ENCODE results near the gene LILRB2.

LILRB2 gene

GRCh38 chr19:54271106-54271505, 9.8 kb downstream of the LILRB2 start:
- Histone ChIP-seq H3K36me3 (ENCODE audit: control insufficient read depth in 1 of 2, insufficient read depth in 2 of 2, low read depth in 1 of 2, low read length in 2 of 2) (no peaks in the 10 kb centered on the region), H3K4me3 (ENCODE audit: insufficient read depth in 1 of 2, low read depth in 1 of 2, low read length in 2 of 2) (no peak overlapping the region), H2AK5ac (ENCODE audit: low read length, severe bottlenecking) (no peak overlapping the region), H3K27ac (ENCODE audit: low read length, poor library complexity, severe bottlenecking) (no peak overlapping the region), H2AFZ (ENCODE audit: low read depth, low read length) (no peak overlapping the region), H2BK12ac (ENCODE audit: low read length in 2 of 2) (no peak overlapping the region), H4K8ac (ENCODE audit: low read length) (no peak overlapping the region), H3K9ac (ENCODE audit: low read length) (no peak overlapping the region), H3K4me2 (ENCODE audit: low read length, poor library complexity, severe bottlenecking) (no peak overlapping the region), H4K91ac (ENCODE audit: low read length) (no peak overlapping the region), H2BK15ac (ENCODE audit: low read depth, poor library complexity, severe bottlenecking) (no peak overlapping the region), H3K27me3 (ENCODE audit: control insufficient read depth in 1 of 2, insufficient read depth in 1 of 2, low read length in 2 of 2) (peaks cover 0 to 24% of the 10 kb centered on the region in 2 experiments), H3K23ac (ENCODE audit: low read length in 2 of 2) (no peak overlapping the region), H3K4ac (ENCODE audit: low read depth in 1 of 2, low read length in 2 of 2) (no peak overlapping the region), H3K18ac (ENCODE audit: low read depth in 1 of 2, low read length in 2 of 2) (no peak overlapping the region), H3K4me1 (ENCODE audit: control insufficient read depth, insufficient read depth, low read depth, low read length) (no peaks in the 10 kb centered on the region), H2BK5ac (ENCODE audit: low read depth, low read length, poor library complexity, severe bottlenecking) (no peak overlapping the region), H3K79me1 (replicated peaks; ENCODE audit: low read length, poor library complexity, severe bottlenecking) (no peaks in the 10 kb centered on the region), H3K9me3 (ENCODE audit: control insufficient read depth, low read length) (no peaks in the 10 kb centered on the region), H3K14ac (ENCODE audit: low read length in 2 of 2) (no peak overlapping the region), H2BK120ac (ENCODE audit: low read depth, low read length) (no peak overlapping the region)
- 85% methylated on average over 8 of the region's 8 CpGs for WGBS
- DNase-seq: no peak

DNA sequence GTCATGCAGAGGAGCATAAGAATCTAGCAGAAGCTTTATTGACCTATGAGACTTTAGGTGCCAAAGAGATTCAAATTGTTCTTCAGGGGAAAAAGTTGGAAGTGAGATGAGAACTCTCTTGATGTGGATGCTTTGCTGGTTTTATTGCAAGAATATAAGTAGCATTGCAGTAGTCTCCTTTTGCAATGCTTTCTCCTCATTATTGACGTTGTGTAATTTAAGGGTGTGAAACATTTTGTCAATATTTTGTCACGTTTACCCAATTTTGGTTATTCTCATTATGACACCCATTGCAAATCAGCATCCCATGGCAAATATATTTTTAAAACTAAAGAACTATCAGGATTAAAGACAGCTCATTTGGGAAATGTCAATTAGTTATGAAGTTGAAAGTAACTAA, 12.0 kb downstream of the LILRB2 start:
- no peak overlapping the region for H3K4ac ChIP-seq (ENCODE audit: low read depth in 1 of 2, low read length in 2 of 2)
- H3K4me1 ChIP-seq (ENCODE audit: control insufficient read depth, insufficient read depth, low read depth, low read length): no peaks in the 10 kb centered on the region
- no peak overlapping the region for H3K23ac ChIP-seq (ENCODE audit: low read length in 2 of 2)
- no peak overlapping the region for H3K14ac ChIP-seq (ENCODE audit: low read length in 2 of 2)
- peaks cover 0 to 19% of the 10 kb centered on the region in 2 experiments for H3K27me3 ChIP-seq (ENCODE audit: control insufficient read depth in 1 of 2, insufficient read depth in 1 of 2, low read length in 2 of 2)
- no peak overlapping the region for H2BK15ac ChIP-seq (ENCODE audit: low read depth, poor library complexity, severe bottlenecking)
- no peaks in the 10 kb centered on the region for H3K9me3 ChIP-seq (ENCODE audit: control insufficient read depth, low read length)
- no peak overlapping the region for H3K27ac ChIP-seq (ENCODE audit: low read length, poor library complexity, severe bottlenecking)
- no peak overlapping the region for H3K18ac ChIP-seq (ENCODE audit: low read depth in 1 of 2, low read length in 2 of 2)
- 17% methylated on average over 1 of the region's 2 CpGs for WGBS
- H2AFZ ChIP-seq (ENCODE audit: low read depth, low read length): no peak overlapping the region
- no peak overlapping the region for H3K4me3 ChIP-seq (ENCODE audit: insufficient read depth in 1 of 2, low read depth in 1 of 2, low read length in 2 of 2)
- no peak overlapping the region for H2AK5ac ChIP-seq (ENCODE audit: low read length, severe bottlenecking)
- H3K79me1 ChIP-seq (replicated peaks; ENCODE audit: low read length, poor library complexity, severe bottlenecking): no peaks in the 10 kb centered on the region
- no peak overlapping the region for H3K4me2 ChIP-seq (ENCODE audit: low read length, poor library complexity, severe bottlenecking)
- DNase-seq: no peak
- no peak overlapping the region for H3K9ac ChIP-seq (ENCODE audit: low read length)
- no peak overlapping the region for H2BK12ac ChIP-seq (ENCODE audit: low read length in 2 of 2)
- H4K8ac ChIP-seq (ENCODE audit: low read length): no peak overlapping the region
- no peak overlapping the region for H2BK120ac ChIP-seq (ENCODE audit: low read depth, low read length)
- H3K36me3 ChIP-seq (ENCODE audit: control insufficient read depth in 1 of 2, insufficient read depth in 2 of 2, low read depth in 1 of 2, low read length in 2 of 2): no peaks in the 10 kb centered on the region
- no peak overlapping the region for H4K91ac ChIP-seq (ENCODE audit: low read length)
- H2BK5ac ChIP-seq (ENCODE audit: low read depth, low read length, poor library complexity, severe bottlenecking): no peak overlapping the region

DNA sequence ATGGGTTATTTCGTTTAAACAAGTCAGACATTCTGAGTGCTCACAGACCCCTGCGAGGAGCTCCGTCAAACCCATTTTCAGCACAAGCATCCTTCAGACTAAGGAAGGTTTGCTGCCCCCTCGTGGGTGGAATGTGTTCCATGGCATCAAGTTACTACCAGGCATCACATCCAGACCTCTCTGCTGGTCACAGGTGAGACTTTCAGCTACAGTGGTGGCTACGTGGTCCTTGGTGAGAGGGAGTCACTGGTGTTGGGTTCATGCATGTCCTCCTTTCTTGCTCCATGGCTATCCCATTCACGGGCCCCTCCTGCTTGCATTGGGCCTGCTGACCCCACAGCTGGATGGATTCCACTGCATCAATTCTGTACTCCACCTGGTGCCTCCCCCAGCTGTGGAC, 14.8 kb downstream of the LILRB2 start:
- peak; percentile 52 for DNase-seq
- Histone ChIP-seq H2AFZ (ENCODE audit: low read depth, low read length) (no peak overlapping the region), H2BK5ac (ENCODE audit: low read depth, low read length, poor library complexity, severe bottlenecking) (no peak overlapping the region), H4K8ac (ENCODE audit: low read length) (no peak overlapping the region), H2BK15ac (ENCODE audit: low read depth, poor library complexity, severe bottlenecking) (no peak overlapping the region), H3K4me3 (ENCODE audit: insufficient read depth in 1 of 2, low read depth in 1 of 2, low read length in 2 of 2) (no peak overlapping the region), H4K91ac (ENCODE audit: low read length) (no peak overlapping the region), H2BK120ac (ENCODE audit: low read depth, low read length) (no peak overlapping the region), H3K23ac (ENCODE audit: low read length in 2 of 2) (no peak overlapping the region), H3K4me1 (ENCODE audit: control insufficient read depth, insufficient read depth, low read depth, low read length) (no peaks in the 10 kb centered on the region), H3K9me3 (ENCODE audit: control insufficient read depth, low read length) (no peaks in the 10 kb centered on the region), H2AK5ac (ENCODE audit: low read length, severe bottlenecking) (no peak overlapping the region), H3K4me2 (ENCODE audit: low read length, poor library complexity, severe bottlenecking) (no peak overlapping the region), H3K14ac (ENCODE audit: low read length in 2 of 2) (no peak overlapping the region), H3K9ac (ENCODE audit: low read length) (no peak overlapping the region), H3K27ac (ENCODE audit: low read length, poor library complexity, severe bottlenecking) (no peak overlapping the region), H3K27me3 (ENCODE audit: control insufficient read depth in 1 of 2, insufficient read depth in 1 of 2, low read length in 2 of 2) (peaks cover 0 to 12% of the 10 kb centered on the region in 2 experiments), H2BK12ac (ENCODE audit: low read length in 2 of 2) (no peak overlapping the region), H3K36me3 (ENCODE audit: control insufficient read depth in 1 of 2, insufficient read depth in 2 of 2, low read depth in 1 of 2, low read length in 2 of 2) (no peaks in the 10 kb centered on the region), H3K18ac (ENCODE audit: low read depth in 1 of 2, low read length in 2 of 2) (no peak overlapping the region), H3K4ac (ENCODE audit: low read depth in 1 of 2, low read length in 2 of 2) (no peak overlapping the region), H3K79me1 (replicated peaks; ENCODE audit: low read length, poor library complexity, severe bottlenecking) (no peaks in the 10 kb centered on the region)
- WGBS: 2% methylated on average over 6 of the region's 6 CpGs

- 52% methylated on average over 2 of the region's 2 CpGs for WGBS
- no peak overlapping the region for H3K9ac ChIP-seq (ENCODE audit: low read length)
These were observed 18.4 kb downstream of the LILRB2 start for GRCh38 chr19:54262470-54262869.

More at GRCh38 chr19:54262470-54262869, 18.4 kb downstream of the LILRB2 start:
- H4K8ac ChIP-seq (ENCODE audit: low read length): no peak overlapping the region
- no peak overlapping the region for H3K4me2 ChIP-seq (ENCODE audit: low read length, poor library complexity, severe bottlenecking)
- no peak overlapping the region for H2BK120ac ChIP-seq (ENCODE audit: low read depth, low read length)
- H3K23ac ChIP-seq (ENCODE audit: low read length in 2 of 2): no peak overlapping the region
- no peak overlapping the region for H2BK5ac ChIP-seq (ENCODE audit: low read depth, low read length, poor library complexity, severe bottlenecking)
- no peak overlapping the region for H3K4ac ChIP-seq (ENCODE audit: low read depth in 1 of 2, low read length in 2 of 2)
- H3K27ac ChIP-seq (ENCODE audit: low read length, poor library complexity, severe bottlenecking): no peak overlapping the region
- no peak overlapping the region for H3K4me3 ChIP-seq (ENCODE audit: insufficient read depth in 1 of 2, low read depth in 1 of 2, low read length in 2 of 2)
- H2AFZ ChIP-seq (ENCODE audit: low read depth, low read length): no peak overlapping the region
- H3K18ac ChIP-seq (ENCODE audit: low read depth in 1 of 2, low read length in 2 of 2): no peak overlapping the region
- no peaks in the 10 kb centered on the region for H3K9me3 ChIP-seq (ENCODE audit: control insufficient read depth, low read length)
- no peak overlapping the region for H2BK15ac ChIP-seq (ENCODE audit: low read depth, poor library complexity, severe bottlenecking)
- H4K91ac ChIP-seq (ENCODE audit: low read length): no peak overlapping the region
- no peak overlapping the region for H2BK12ac ChIP-seq (ENCODE audit: low read length in 2 of 2)
- no peak overlapping the region for H2AK5ac ChIP-seq (ENCODE audit: low read length, severe bottlenecking)
- H3K27me3 ChIP-seq (ENCODE audit: control insufficient read depth in 1 of 2, insufficient read depth in 1 of 2, low read length in 2 of 2): peaks cover 8 to 17% of the 10 kb centered on the region in 2 experiments
- H3K14ac ChIP-seq (ENCODE audit: low read length in 2 of 2): no peak overlapping the region
- no peaks in the 10 kb centered on the region for H3K79me1 ChIP-seq (replicated peaks; ENCODE audit: low read length, poor library complexity, severe bottlenecking)
- DNase-seq: no peak
- H3K36me3 ChIP-seq (ENCODE audit: control insufficient read depth in 1 of 2, insufficient read depth in 2 of 2, low read depth in 1 of 2, low read length in 2 of 2): no peaks in the 10 kb centered on the region
- H3K4me1 ChIP-seq (ENCODE audit: control insufficient read depth, insufficient read depth, low read depth, low read length): no peaks in the 10 kb centered on the region

Measured in mesenchymal stem cell (in vitro differentiated cells and primary cell).